Activated CD8-positive, alpha-beta T cell treated with anti-CD3 and anti-CD28 coated beads, Interleukin-2, amount 10 ng/mL, durations not matched to agents 7 days and 5 days (primary cell): ENCODE measurements around the gene BARX2. TPM values are rescaled to one million over a fixed set of nuclear protein-coding genes. Genes with fewer than 3 reads are reported as not detected.

Experiments used
- ATAC-seq: fragments of 150-1000 bp; cut with Tn5 transposase; one replicate; pipeline ENCODE4 v1.10.0; 2021; ENCODE audit warnings: moderate library complexity
- CTCF ChIA-PET: fragments of 350-600 bp; sonication (Branson Sonifier 250); formaldehyde crosslinking; loops from one replicate; lab custom pipeline; 2021; ENCODE audit warnings: antibody characterized with exemption; lab: Charles Lee
- POLR2A ChIA-PET: fragments of 350-600 bp; sonication (Branson Sonifier 250); formaldehyde crosslinking; loops from one replicate; lab custom pipeline; 2021; ENCODE audit warnings: antibody characterized with exemption; lab: Charles Lee
- DNase-seq: peaks from one replicate; pipeline ENCODE4 v3.0.0-alpha.2; 2020
- H3K27ac Mint-ChIP-seq: one replicate; pipeline ENCODE4 v1.8.0; 2021; ENCODE audit warnings: mild to moderate bottlenecking, mixed read lengths
- H3K27me3 Mint-ChIP-seq: one replicate; pipeline ENCODE4 v1.8.0; 2021; ENCODE audit warnings: low read depth, mixed read lengths
- H3K36me3 Mint-ChIP-seq: one replicate; pipeline ENCODE4 v1.8.0; 2021; ENCODE audit warnings: low read depth, mixed read lengths
- H3K4me1 Mint-ChIP-seq: one replicate; pipeline ENCODE4 v1.8.0; 2021; ENCODE audit warnings: low read depth, mixed read lengths
- H3K4me3 Mint-ChIP-seq: one replicate; pipeline ENCODE4 v1.8.0; 2021; ENCODE audit warnings: mild to moderate bottlenecking, mixed read lengths
- H3K9me3 Mint-ChIP-seq: one replicate; pipeline ENCODE4 v1.8.0; 2022; ENCODE audit warnings: mixed read lengths; ENCODE audit not compliant: insufficient read depth
- total RNA-seq, 2 experiments: library from RNA; stranded (reverse); gene quantifications; one replicate each; pipeline ENCODE4 v1.2.3, GENCODE V29; 2021

The BARX2 gene
- total RNA-seq, 2 experiments from 2014 or later: not detected

DNA sequence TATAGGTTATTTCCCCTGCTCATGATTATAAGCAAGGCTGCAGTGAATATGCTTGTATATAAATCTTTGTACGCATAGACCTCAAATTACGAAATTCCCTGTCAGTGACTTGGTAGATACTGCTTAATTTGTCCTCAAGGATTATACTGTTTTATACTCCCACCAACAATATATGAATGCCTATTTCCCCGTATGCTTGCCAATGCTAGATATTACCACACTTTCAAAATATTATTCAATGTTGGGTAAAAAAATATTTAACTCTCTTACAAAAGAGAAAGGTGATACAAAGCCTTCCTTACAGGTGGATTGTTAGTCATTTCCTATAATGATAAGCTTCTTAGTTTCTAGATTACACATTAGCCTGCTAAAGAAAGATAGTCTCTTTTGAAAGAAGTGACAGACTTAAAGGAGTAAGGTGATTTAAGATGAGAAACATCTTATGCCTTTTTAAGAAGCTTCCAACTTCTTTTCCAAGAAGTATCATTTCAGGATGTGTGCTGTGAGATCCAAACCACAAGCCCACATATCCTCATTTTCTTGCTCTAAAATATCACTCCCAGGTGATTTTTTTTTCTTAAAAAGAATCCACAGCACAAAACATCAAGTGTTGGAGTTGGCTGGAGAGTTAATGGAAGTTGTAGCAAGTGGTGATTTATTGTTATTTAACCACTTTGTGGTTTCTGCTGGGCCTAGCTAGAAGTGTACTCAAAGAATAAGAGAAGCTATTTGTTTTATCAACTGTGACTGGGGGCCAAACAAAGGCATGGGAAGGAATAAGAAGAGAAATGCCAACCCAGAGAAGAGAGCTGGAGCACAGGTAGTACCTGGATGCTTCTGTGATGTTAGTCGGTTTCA, 59.2 kb downstream of the BARX2 start:
- Mint-ChIP-seq H3K9me3 (no peaks in the 10 kb centered on the region), H3K4me1 (no peaks in the 10 kb centered on the region), H3K4me3 (no peak overlapping the region), H3K36me3 (no peaks in the 10 kb centered on the region), H3K27ac (no peak overlapping the region), H3K27me3 (no peaks in the 10 kb centered on the region)
- ChIA-PET CTCF (no interaction called here), POLR2A (no interaction called here)
- DNase-seq (no peak), ATAC-seq (no peak)

DNA sequence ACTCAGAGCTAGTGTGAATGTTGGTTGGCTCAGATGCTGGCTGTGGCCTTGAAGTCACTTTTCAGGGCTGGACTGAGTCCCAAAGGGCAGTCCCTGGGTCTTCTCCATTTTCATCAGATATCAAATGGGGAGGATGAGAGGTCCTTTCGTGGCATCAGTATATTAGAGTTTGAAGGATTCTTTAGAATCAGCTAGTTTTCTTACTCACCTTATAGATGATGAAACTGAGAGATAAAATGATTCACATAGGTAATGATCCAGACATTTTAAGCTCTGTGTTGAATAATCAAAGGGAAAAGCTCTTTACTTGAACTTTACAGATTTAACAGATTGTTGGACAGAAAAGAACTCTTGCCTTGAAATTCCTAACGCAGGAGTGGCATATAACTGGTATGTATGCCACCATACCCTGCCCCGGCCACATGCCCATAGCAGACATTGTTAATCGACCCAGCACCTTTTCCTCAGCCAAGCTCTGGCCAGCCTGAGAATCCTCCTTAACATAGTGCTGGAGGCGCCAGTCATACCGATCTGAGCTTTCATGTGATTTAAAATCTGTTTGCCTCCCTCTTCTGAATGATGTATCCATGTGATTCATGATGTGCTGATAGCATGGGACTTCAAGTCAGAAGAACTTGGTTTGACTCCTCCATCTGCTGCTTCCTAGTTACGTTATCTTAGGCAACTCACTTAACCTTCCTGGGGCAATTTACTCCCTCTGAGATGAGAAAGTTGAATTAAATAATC, 60.0 kb downstream of the BARX2 start:
- H3K4me3 Mint-ChIP-seq: no peak overlapping the region
- DNase-seq: no peak
- no peak overlapping the region for H3K27ac Mint-ChIP-seq
- H3K4me1 Mint-ChIP-seq: no peaks in the 10 kb centered on the region
- no peak for ATAC-seq
- POLR2A ChIA-PET: no interaction called here
- H3K27me3 Mint-ChIP-seq: no peaks in the 10 kb centered on the region
- CTCF ChIA-PET: no interaction called here
- H3K9me3 Mint-ChIP-seq: no peaks in the 10 kb centered on the region
- no peaks in the 10 kb centered on the region for H3K36me3 Mint-ChIP-seq

DNA sequence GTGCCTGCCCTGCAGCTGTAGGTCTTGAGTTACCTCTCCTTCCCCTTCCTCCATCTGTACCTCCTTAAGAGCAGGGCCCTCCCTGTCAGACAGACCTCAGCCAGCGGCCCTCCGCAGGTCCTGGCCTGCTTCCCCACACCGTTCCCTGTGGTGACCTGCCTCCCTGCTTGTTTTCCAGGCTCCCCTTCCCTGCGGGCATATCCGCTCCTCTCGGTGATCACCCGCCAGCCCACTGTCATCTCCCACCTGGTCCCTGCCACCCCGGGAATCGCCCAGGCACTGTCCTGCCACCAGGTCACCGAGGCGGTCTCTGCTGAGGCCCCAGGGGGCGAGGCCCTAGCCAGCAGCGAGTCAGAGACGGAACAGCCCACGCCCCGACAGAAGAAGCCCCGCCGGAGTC, 60.9 kb downstream of the BARX2 start:
- no peak for DNase-seq
- Mint-ChIP-seq H3K9me3 (no peaks in the 10 kb centered on the region), H3K4me3 (no peak overlapping the region), H3K27me3 (no peaks in the 10 kb centered on the region), H3K27ac (no peak overlapping the region), H3K36me3 (no peaks in the 10 kb centered on the region), H3K4me1 (no peaks in the 10 kb centered on the region)
- CTCF ChIA-PET: no interaction called here
- no peak for ATAC-seq
- POLR2A ChIA-PET: no interaction called here

DNA sequence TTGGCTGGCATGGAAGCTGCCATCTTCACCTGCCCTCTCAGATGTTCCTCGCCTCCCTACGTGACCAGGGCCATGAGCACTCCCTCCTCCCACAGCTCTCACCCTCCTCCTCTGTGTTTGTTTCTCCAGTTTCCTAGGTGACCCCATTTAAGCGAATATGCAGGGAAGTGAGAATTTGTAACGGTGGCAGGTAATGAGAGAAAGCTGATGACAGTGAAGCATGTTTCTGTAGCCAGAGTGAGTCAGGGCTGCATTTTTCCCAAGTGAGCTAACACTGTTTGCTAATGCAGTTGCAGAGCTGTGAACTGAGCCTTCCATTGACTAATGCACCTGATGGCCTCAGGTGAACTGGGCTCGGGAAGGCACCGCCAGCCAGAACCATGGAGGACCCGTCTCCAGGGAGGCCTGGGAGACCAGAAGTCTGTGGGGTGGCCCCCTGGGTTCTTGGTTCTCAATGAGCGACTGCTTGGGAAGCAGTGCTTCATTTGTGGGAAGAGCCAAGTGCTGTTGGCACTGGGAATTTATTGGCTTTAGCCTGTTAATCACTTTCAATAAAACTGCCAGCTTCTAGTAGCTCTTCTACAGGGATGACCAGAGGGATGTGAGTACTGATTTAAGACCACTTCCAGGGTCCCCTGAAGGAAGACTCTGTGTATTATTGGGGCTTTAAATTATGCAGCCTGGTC, 64.5 kb downstream of the BARX2 start:
- H3K27ac Mint-ChIP-seq: no peak overlapping the region
- POLR2A ChIA-PET: no interaction called here
- ATAC-seq: no peak

DNA sequence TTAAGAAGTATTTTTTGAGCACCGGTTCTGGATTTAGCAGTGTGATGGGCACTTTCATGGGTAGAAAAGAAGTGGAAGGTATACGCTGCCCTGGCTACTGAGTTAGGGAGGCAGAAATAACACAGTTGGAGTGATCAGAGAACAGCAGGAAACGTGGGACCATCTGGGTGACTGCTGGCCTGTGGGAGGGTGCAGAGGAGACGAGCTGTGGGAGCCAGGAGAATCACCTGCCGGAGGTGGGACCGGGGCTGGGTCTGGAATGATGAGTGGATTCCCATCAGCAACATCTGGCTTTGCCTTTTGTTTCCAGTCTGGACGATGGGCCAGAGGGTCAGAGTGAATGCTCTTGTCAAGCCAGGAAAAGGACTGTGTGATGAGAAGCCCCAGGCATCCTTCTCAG, 66.5 kb downstream of the BARX2 start:
- H3K27me3 Mint-ChIP-seq: no peaks in the 10 kb centered on the region

More for the DNA sequence above, 64.5 kb downstream of the BARX2 start:
- H3K9me3 Mint-ChIP-seq: no peaks in the 10 kb centered on the region
- CTCF ChIA-PET: no interaction called here
- no peak overlapping the region for H3K4me3 Mint-ChIP-seq
- H3K27me3 Mint-ChIP-seq: no peaks in the 10 kb centered on the region
- H3K36me3 Mint-ChIP-seq: no peaks in the 10 kb centered on the region
- no peak for DNase-seq
- H3K4me1 Mint-ChIP-seq: peaks cover 5% of the 10 kb centered on the region

DNA sequence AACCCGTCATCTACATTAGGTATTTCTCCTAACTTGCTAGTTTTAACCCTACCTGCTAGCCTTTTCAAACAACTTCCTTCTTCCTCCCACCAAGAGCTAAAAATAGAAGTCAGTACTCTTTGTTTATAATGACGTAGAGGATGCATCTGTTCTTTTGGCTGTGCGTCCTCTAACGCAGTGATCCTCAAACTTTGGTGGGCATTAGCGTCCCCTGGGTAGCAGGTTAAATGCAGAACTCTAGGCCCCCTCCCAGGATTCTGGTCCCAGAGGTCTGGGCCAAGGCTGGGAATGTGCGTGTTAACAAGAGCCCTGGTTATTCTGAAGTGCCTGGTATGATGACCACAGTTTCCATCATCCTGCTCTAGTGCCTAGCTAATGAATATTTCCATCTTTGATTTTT, 67.6 kb downstream of the BARX2 start:
- Mint-ChIP-seq H3K36me3 (no peaks in the 10 kb centered on the region), H3K4me1 (peaks cover 5% of the 10 kb centered on the region), H3K4me3 (no peak overlapping the region), H3K27me3 (no peaks in the 10 kb centered on the region), H3K27ac (no peak overlapping the region), H3K9me3 (no peaks in the 10 kb centered on the region)
- ChIA-PET CTCF (no interaction called here), POLR2A (no interaction called here)
- no peak for DNase-seq
- no peak for ATAC-seq

More for the DNA sequence above, 66.5 kb downstream of the BARX2 start:
- no peak overlapping the region for H3K4me3 Mint-ChIP-seq
- no peak for DNase-seq
- H3K9me3 Mint-ChIP-seq: no peaks in the 10 kb centered on the region
- H3K36me3 Mint-ChIP-seq: no peaks in the 10 kb centered on the region
- ChIA-PET POLR2A (no interaction called here), CTCF (no interaction called here)
- peaks cover 5% of the 10 kb centered on the region for H3K4me1 Mint-ChIP-seq
- no peak overlapping the region for H3K27ac Mint-ChIP-seq
- ATAC-seq: no peak

DNA sequence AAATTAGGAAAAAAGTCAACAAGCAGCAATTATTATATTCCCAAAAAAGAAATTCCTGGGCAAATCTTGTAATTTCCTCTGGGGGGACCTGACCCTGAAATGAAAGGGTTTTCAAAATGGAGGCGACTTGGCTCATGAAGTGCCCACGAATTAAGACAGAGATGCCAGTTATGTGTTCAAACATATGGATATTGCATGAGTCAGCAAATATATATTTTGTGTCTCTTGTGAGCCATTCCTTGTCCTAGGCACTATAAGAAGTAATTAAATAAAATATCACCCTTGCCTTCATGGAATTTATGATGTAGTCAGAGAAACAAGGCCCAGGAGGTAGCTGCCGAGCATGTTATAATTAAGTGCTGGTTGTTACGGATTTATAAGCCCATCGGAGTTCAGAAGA, 68.6 kb downstream of the BARX2 start:
- no peaks in the 10 kb centered on the region for H3K27me3 Mint-ChIP-seq
- no peak overlapping the region for H3K4me3 Mint-ChIP-seq
- ChIA-PET POLR2A (no interaction called here), CTCF (no interaction called here)
- ATAC-seq: no peak
- DNase-seq: no peak
- H3K27ac Mint-ChIP-seq: no peak overlapping the region
- no peaks in the 10 kb centered on the region for H3K9me3 Mint-ChIP-seq
- H3K4me1 Mint-ChIP-seq: peaks cover 5% of the 10 kb centered on the region
- no peaks in the 10 kb centered on the region for H3K36me3 Mint-ChIP-seq

DNA sequence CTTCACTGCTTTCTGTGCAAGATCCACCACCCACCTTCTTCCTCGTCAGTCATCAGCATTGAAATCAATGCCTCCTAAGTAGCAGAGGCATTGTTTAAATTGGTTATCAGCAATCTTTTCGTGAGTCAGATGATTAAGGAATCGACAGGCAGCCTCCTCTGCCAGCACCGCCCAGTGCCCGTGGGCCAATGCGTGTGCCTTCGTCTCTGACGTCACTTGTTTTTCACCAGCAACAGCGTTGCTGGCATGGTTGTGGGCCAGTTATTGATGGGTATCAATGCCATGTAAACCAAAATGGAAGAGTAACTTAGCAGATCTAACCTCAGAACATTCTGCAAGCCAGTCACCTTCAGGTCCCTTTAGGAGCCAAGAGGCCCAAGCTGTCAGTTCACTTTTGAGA, 69.6 kb downstream of the BARX2 start:
- ChIA-PET POLR2A (no interaction called here), CTCF (no interaction called here)
- Mint-ChIP-seq H3K9me3 (no peaks in the 10 kb centered on the region), H3K4me3 (no peak overlapping the region), H3K27ac (no peak overlapping the region), H3K4me1 (peaks cover 5% of the 10 kb centered on the region), H3K27me3 (no peaks in the 10 kb centered on the region), H3K36me3 (no peaks in the 10 kb centered on the region)
- DNase-seq: no peak
- no peak for ATAC-seq

DNA sequence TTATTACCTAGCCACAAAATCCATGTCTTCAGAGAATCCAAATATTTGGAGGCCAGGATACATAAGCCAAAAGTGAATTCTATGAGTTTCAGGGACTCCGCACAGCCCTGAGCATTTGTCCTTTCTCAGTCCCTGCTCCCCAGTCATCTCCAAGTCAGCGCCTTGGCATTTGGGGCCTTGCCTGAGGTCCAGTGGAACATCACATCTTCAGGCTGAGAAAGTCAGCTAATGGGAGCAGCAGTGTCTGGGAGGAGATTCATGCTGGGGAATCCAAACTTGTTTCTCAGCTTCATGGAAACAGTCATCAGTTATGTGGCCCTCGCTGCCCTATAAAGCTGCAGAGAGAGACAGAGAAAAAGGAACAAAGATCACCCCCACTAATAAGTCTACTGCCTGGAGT, 70.9 kb downstream of the BARX2 start:
- Mint-ChIP-seq H3K4me1 (peaks cover 5% of the 10 kb centered on the region), H3K4me3 (no peak overlapping the region)

DNA sequence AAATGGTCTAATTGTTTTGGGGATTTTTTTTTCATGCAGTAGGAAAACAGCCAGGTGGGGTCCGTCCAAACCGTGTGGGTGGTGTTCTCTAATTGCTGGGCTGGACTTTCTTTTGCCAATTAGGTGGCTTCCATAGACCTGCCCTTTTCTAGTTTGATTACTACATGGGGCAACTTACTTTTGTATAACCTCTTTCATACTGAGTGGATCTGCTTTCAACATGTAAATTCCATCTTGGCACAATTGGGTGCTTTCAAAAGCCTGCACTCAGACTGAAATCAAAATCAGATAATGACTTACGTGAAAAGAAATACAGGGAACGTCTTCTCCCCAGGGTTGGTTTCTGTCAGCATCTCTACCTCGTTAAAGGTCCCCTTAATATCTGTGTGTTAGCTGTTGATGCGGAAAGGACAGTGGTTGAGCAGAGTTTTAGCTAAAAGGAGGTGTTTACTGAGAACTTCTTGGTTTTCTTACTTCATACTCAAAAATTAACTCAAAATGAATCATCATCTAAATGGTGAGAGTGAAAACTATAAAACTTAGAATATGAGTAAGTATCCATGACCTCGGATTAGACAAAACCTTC, 72.1 kb downstream of the BARX2 start:
- H3K4me1 Mint-ChIP-seq: peaks cover 5% of the 10 kb centered on the region
- no peaks in the 10 kb centered on the region for H3K27me3 Mint-ChIP-seq
- DNase-seq: no peak

More for the DNA sequence above, 70.9 kb downstream of the BARX2 start:
- POLR2A ChIA-PET: no interaction called here
- Mint-ChIP-seq H3K9me3 (no peaks in the 10 kb centered on the region), H3K27ac (no peak overlapping the region), H3K36me3 (no peaks in the 10 kb centered on the region), H3K27me3 (no peaks in the 10 kb centered on the region)
- DNase-seq: no peak
- no peak for ATAC-seq
- CTCF ChIA-PET: no interaction called here

DNA sequence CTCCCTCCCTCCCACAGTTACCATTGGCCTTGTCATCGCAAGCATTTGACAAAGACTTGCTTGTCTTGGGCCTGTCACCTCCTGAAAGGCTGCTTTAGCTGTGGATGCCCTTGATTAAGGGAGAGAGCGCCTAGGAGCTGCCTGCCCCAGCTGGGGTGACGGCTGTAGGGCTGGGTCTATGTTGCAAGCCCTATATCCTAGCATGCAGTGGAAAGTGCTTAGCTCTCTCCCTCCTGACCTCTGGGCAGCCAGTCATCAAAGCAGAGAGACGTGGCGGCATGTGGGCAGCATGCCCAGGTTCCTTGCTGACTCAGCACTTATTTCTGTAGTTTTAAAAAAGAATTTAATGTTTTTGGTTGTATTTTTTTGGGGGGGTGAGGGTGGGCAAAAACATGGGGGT, 75.9 kb downstream of the BARX2 start:
- H3K27me3 Mint-ChIP-seq: no peaks in the 10 kb centered on the region
- no peaks in the 10 kb centered on the region for H3K9me3 Mint-ChIP-seq
- DNase-seq: no peak
- no peak for ATAC-seq
- no peaks in the 10 kb centered on the region for H3K4me1 Mint-ChIP-seq
- POLR2A ChIA-PET: no interaction called here
- CTCF ChIA-PET: no interaction called here
- no peak overlapping the region for H3K4me3 Mint-ChIP-seq
- H3K27ac Mint-ChIP-seq: no peak overlapping the region
- no peaks in the 10 kb centered on the region for H3K36me3 Mint-ChIP-seq

More for the DNA sequence above, 72.1 kb downstream of the BARX2 start:
- H3K9me3 Mint-ChIP-seq: no peaks in the 10 kb centered on the region
- CTCF ChIA-PET: no interaction called here
- no peaks in the 10 kb centered on the region for H3K36me3 Mint-ChIP-seq
- ATAC-seq: no peak
- no peak overlapping the region for H3K27ac Mint-ChIP-seq
- no peak overlapping the region for H3K4me3 Mint-ChIP-seq
- POLR2A ChIA-PET: no interaction called here

DNA sequence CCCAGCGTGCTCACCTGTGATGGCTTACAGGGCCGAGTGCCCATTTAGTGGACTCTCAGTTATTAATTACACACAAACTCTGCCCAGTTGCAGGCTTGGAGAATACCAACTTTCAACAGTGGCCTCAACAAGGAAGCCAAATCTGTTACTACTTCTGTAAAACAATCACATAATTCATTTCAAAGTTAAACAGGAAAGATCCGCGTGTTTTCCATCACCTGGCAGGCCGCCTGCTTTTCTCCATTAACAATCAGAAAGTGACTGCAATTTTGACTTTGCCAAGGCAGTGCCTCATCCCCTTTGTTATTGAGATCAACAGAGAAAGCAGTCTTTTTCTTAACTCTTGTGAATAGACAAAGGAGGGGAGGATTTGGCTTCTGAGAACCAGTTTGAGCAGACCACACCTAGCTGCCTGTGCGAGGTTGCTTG, 77.7 kb downstream of the BARX2 start:
- Mint-ChIP-seq H3K36me3 (no peaks in the 10 kb centered on the region), H3K9me3 (no peaks in the 10 kb centered on the region), H3K4me1 (no peaks in the 10 kb centered on the region), H3K27ac (no peak overlapping the region), H3K4me3 (no peak overlapping the region), H3K27me3 (no peaks in the 10 kb centered on the region)
- ATAC-seq: no peak
- ChIA-PET POLR2A (no interaction called here), CTCF (no interaction called here)
- DNase-seq: no peak
